Stimulated activated naive CD8-positive, alpha-beta T cell treated with anti-CD3 and anti-CD28 coated beads, Interleukin-15, amount 100 ng/mL, for 72 hours (primary cell): Measurements from ENCODE around the gene TBCEL.
"Not testable (repeated sequence)": the region's sequence is repeated elsewhere in the genome, so short reads cannot be mapped to it uniquely, and the experiment has no call there.

ENCODE experiments used
- ATAC-seq: fragments of 150-1000 bp; cut with Tn5 transposase; 2 replicates; pipeline ENCODE4 v1.10.0; 2021; ENCODE audit warnings: mild to moderate bottlenecking, moderate library complexity
- DNase-seq, 2 donors: peaks; one replicate each; pipeline ENCODE4 v3.0.0; 2021 to 2022
- H3K27ac Mint-ChIP-seq, 2 donors: one replicate each; pipeline ENCODE4 v1.8.0; 2022; ENCODE audit warnings: mild to moderate bottlenecking in 2 of 2, mixed read lengths in 2 of 2, moderate library complexity in 2 of 2
- H3K27me3 Mint-ChIP-seq: one replicate; pipeline ENCODE4 v1.8.0; 2022; ENCODE audit warnings: mixed read lengths
- H3K4me1 Mint-ChIP-seq: one replicate; pipeline ENCODE4 v1.8.0; 2022; ENCODE audit warnings: mild to moderate bottlenecking, mixed read lengths
- H3K4me3 Mint-ChIP-seq, 2 donors: one replicate each; pipeline ENCODE4 v1.8.0; 2022; ENCODE audit warnings: mild to moderate bottlenecking in 2 of 2, mixed read lengths in 2 of 2, moderate library complexity in 1 of 2
- H3K9me3 Mint-ChIP-seq, 2 donors: one replicate each; pipeline ENCODE4 v1.8.0; 2022; ENCODE audit warnings: mixed read lengths in 2 of 2

The TBCEL gene

GRCh38 chr11:121104312-121104762 lies 80.4 kb downstream of the TBCEL start:
- Mint-ChIP-seq H3K4me1 (no peaks in the 10 kb centered on the region), H3K4me3 (no peak overlapping the region), H3K27me3 (no peaks in the 10 kb centered on the region), H3K9me3 (no peaks in the 10 kb centered on the region), H3K27ac (no peak overlapping the region)
- ATAC-seq (no peak), DNase-seq (no peak)

DNA sequence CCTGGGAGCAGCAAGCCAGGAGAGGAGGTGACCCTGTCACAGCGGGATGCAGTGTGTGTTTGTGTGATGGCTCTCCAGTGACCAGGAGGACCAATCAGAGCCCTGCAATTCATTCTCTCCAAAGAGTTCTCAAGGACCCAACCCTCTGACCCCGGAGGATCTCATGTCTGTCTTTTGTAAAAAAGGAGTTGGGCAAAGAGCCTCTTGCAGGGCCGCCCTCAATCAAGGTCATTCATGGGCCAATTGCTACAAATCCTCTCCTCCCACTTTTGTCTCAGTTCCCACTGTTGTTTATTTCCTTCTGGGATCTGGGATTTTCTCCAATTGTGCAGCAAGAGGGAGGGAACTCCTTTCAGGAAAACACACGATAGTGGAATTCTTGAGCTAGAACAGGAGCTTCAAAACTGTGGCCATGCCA lies 81.2 kb downstream of the TBCEL start:
- Mint-ChIP-seq H3K27me3 (no peaks in the 10 kb centered on the region), H3K4me3 (no peak overlapping the region), H3K9me3 (no peaks in the 10 kb centered on the region), H3K4me1 (no peaks in the 10 kb centered on the region), H3K27ac (no peak overlapping the region)
- DNase-seq (no peak), ATAC-seq (no peak)

DNA sequence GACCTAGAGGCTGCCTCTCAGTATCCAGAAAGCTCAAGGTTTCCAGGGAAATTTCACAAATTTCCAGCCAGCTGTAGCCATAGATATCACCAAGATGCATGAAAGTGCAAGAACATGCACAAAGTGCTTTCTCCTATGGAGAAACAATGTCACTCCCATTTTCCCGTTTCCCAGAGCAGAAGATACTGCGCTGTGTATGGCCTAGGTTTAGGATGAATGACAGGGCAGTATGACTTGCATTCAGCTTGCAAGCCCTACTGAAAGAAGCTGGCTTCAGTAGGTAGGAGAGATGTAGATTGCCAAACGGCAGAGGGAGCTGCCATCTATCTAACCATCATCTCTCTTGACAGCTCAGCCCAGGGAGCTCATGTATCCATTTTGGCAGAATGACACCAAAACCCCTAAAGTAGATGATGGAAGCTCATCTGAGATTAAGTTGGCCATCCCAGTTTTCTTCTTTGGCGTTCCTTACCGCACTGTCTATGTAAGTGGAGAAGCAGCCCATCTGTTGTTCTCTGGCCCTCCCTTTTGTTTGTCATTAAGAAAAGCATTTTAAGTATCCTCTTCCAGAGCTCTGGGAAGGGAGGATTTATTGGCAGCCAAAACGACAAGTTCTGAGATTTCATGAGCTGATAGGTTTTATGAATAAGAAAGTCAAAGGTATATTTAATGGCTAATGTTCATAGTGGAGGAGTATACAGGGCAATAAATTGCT lies 81.7 kb downstream of the TBCEL start:
- ATAC-seq (no peak), DNase-seq (no peak)
- H3K4me3 Mint-ChIP-seq: no peak overlapping the region
- H3K9me3 Mint-ChIP-seq: no peaks in the 10 kb centered on the region
- no peaks in the 10 kb centered on the region for H3K4me1 Mint-ChIP-seq
- no peaks in the 10 kb centered on the region for H3K27me3 Mint-ChIP-seq
- H3K27ac Mint-ChIP-seq: no peak overlapping the region

DNA sequence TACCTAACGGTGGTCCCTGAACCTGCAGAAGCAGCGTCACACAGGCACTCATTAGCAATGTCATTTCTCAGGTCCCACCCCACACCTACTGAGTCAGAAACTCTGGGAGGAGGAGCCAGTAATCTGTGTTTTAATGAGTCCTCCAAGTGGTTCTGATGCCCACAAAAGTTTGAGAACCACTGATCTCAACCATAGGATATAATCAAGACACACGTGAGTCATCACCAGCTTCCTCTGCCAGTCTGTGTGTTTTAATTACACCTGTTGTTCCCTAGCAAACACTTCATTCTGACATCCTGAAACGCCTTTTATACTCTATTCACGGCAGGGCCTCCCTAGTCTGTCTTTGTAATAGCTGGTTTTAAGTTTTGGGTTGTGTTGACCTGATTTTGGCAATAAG lies 82.9 kb downstream of the TBCEL start:
- peak; percentile 48 for ATAC-seq
- no peak overlapping the region for H3K27ac Mint-ChIP-seq
- no peak for DNase-seq
- H3K9me3 Mint-ChIP-seq: no peaks in the 10 kb centered on the region
- no peak overlapping the region for H3K4me3 Mint-ChIP-seq
- H3K27me3 Mint-ChIP-seq: peaks cover 10% of the 10 kb centered on the region
- no peaks in the 10 kb centered on the region for H3K4me1 Mint-ChIP-seq

DNA sequence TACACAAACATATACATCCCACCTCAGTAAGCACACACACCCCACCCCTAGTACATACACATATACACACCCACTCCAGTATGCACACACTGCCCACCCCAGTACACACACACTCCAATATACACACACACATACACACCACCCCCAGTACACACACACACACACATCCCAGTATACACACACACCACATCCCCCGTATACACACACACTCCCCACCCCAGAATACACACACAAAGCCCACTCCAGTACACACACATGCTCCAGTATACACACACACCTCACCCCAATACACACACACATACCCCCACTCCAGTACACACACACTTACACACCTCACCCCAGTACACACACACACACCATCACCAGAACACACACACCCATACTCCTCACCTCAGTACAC lies 84.5 kb downstream of the TBCEL start:
- no peak overlapping the region for H3K27ac Mint-ChIP-seq
- H3K4me3 Mint-ChIP-seq: no peak overlapping the region
- ATAC-seq (no peak), DNase-seq (no peak)
- H3K9me3 Mint-ChIP-seq: no peaks in the 10 kb centered on the region
- H3K4me1 Mint-ChIP-seq: peaks cover 6% of the 10 kb centered on the region
- peaks cover 24% of the 10 kb centered on the region for H3K27me3 Mint-ChIP-seq

DNA sequence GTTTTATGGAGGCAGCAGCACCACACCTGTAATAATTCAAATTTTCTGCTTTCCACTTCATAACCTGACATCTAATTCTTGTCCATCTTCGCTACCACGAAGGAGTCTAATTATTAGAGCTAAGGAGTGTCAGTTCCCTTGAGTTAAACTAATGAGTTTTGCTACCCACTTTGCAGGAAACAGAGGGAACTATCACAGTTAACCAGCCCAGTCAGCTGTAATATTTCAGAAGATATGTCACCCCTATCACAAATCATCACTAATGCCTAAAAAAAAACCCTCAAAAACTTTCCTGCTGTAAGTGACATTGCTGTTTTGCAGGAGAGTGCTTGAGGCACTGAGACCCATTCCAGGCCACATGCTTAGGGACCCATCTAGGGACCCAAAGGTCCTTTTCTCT lies 85.6 kb downstream of the TBCEL start:
- ATAC-seq (no peak), DNase-seq (no peak)
- peaks cover 32% of the 10 kb centered on the region for H3K27me3 Mint-ChIP-seq
- H3K9me3 Mint-ChIP-seq: no peaks in the 10 kb centered on the region
- H3K4me3 Mint-ChIP-seq: no peak overlapping the region
- H3K4me1 Mint-ChIP-seq: peaks cover 6% of the 10 kb centered on the region
- no peak overlapping the region for H3K27ac Mint-ChIP-seq

DNA sequence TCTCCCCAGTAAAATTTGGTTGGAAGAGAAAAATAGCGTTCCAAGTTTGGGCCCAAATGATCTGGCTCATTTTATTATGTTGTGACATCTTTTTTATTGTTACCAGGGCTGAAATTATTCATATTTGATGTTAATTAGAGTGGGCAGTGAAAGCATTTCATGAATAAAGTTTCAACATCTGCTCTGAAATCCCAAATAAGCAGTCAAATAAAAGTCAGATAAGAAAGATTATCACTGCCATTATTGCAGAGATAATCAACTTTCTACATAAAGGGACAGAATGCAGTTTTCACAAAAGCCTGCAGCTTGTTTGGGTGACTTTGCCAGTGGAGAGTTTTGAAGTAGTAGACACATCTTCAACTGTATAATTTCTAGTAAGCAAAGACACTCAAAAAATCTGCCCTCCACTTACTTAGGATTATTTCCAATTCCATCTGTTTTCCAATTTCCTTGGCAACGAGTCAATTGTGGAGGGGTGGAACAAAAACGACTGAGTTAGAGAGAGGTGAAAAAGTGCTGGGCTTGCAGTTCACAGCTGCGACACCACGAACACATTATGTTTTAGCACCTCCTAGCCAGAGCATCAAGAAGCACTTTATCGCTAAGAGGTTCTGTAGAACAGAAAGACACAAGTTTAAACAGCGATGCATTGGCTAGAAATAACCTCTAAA lies 86.1 kb downstream of the TBCEL start:
- H3K4me1 Mint-ChIP-seq: peaks cover 6% of the 10 kb centered on the region
- H3K4me3 Mint-ChIP-seq: no peak overlapping the region
- no peaks in the 10 kb centered on the region for H3K9me3 Mint-ChIP-seq
- H3K27ac Mint-ChIP-seq: no peak overlapping the region
- DNase-seq: no peak
- peaks cover 32% of the 10 kb centered on the region for H3K27me3 Mint-ChIP-seq
- no peak for ATAC-seq

DNA sequence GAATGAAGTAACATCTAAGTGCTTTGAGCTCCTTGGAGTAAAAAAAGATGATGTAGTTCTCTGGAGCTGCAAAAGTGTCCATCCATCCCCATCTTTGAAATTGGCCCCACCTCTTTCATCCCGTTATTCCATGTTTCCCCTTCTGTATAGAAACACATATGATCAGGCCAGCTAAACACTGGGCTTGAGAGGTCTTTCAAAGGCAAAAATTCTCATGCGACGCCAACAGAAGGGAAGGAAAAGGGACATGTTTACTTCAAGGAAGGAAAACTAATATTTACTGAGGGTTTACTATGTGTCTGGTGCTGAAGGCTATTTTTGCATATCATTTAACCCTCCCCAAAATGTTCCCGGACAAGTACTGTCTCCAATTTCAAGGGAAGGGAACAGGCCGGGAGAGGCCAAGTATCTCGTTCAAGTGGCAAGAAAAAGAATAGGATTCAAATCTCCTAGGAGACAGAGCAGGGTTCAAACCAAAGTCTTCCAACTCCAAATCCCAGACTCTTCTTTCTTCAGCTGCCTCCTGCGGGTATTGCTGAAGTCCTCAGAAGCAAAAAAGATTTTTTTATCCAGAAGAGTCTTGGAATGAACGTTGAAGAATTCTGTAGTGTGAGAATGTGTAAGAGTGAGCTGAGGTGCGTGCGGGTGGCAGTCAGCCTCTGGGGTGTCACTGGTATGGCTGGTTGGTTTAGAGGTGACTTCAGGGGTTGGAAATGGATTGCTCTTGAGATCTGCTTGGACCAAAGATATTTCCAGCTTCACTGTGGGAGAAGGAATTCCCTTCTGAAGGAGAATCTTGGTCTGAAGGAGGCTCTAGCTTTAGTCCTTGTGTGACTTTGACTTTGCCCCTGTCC lies 87.2 kb downstream of the TBCEL start:
- Mint-ChIP-seq H3K27me3 (peaks cover 32% of the 10 kb centered on the region), H3K27ac (no peak overlapping the region), H3K9me3 (no peaks in the 10 kb centered on the region), H3K4me3 (no peak overlapping the region), H3K4me1 (peaks cover 6% of the 10 kb centered on the region)
- no peak for ATAC-seq
- no peak for DNase-seq

- peak; percentile 74 for ATAC-seq
- peak; percentile 24 to 33 for DNase-seq
- H3K27me3 Mint-ChIP-seq: peaks cover 32% of the 10 kb centered on the region
- no peak overlapping the region for H3K27ac Mint-ChIP-seq
- H3K4me3 Mint-ChIP-seq: no peak overlapping the region
- H3K9me3 Mint-ChIP-seq: no peaks in the 10 kb centered on the region
- H3K4me1 Mint-ChIP-seq: peaks cover 6% of the 10 kb centered on the region
These were observed 88.9 kb downstream of the TBCEL start for GRCh38 chr11:121112498-121113455.

GRCh38 chr11:121113611-121114010 lies 89.7 kb downstream of the TBCEL start:
- ATAC-seq: no peak
- H3K27me3 Mint-ChIP-seq: peaks cover 32% of the 10 kb centered on the region
- peaks cover 6% of the 10 kb centered on the region for H3K4me1 Mint-ChIP-seq
- no peak overlapping the region for H3K4me3 Mint-ChIP-seq
- H3K27ac Mint-ChIP-seq: no peak overlapping the region
- no peaks in the 10 kb centered on the region for H3K9me3 Mint-ChIP-seq
- no peak for DNase-seq

GRCh38 chr11:121115024-121115423 lies 91.1 kb downstream of the TBCEL start:
- H3K27ac Mint-ChIP-seq, H3K4me3 Mint-ChIP-seq, ATAC-seq, DNase-seq, H3K4me1 Mint-ChIP-seq, H3K9me3 Mint-ChIP-seq: not testable (repeated sequence)
- peaks cover 32% of the 10 kb centered on the region for H3K27me3 Mint-ChIP-seq

- ATAC-seq: no peak
- no peak overlapping the region for H3K4me3 Mint-ChIP-seq
- H3K4me1 Mint-ChIP-seq: no peaks in the 10 kb centered on the region
- no peak overlapping the region for H3K27ac Mint-ChIP-seq
- no peaks in the 10 kb centered on the region for H3K9me3 Mint-ChIP-seq
- peaks cover 12% of the 10 kb centered on the region for H3K27me3 Mint-ChIP-seq
- DNase-seq: no peak
These were observed 93.9 kb downstream of the TBCEL start for GRCh38 chr11:121117788-121118187.

- no peak overlapping the region for H3K27ac Mint-ChIP-seq
- no peaks in the 10 kb centered on the region for H3K27me3 Mint-ChIP-seq
- H3K4me1 Mint-ChIP-seq: no peaks in the 10 kb centered on the region
- ATAC-seq: no peak
- H3K4me3 Mint-ChIP-seq: no peak overlapping the region
- peaks cover 0 to 6% of the 10 kb centered on the region in 2 donors for H3K9me3 Mint-ChIP-seq
- no peak for DNase-seq
These were observed 95.5 kb downstream of the TBCEL start for GRCh38 chr11:121119440-121119839.

- Mint-ChIP-seq H3K9me3 (peaks cover 0 to 6% of the 10 kb centered on the region in 2 donors), H3K4me3 (no peak overlapping the region), H3K4me1 (no peaks in the 10 kb centered on the region), H3K27me3 (no peaks in the 10 kb centered on the region), H3K27ac (no peak overlapping the region)
- DNase-seq: no peak
- no peak for ATAC-seq
These were observed 98.4 kb downstream of the TBCEL start for GRCh38 chr11:121122328-121122727.

GRCh38 chr11:121123496-121124069 lies 99.7 kb downstream of the TBCEL start:
- DNase-seq (no peak), ATAC-seq (no peak)
- Mint-ChIP-seq H3K27ac (peak overlapping the region in 1 of 2 donors; percentile 5), H3K9me3 (peaks cover 0 to 6% of the 10 kb centered on the region in 2 donors), H3K27me3 (no peaks in the 10 kb centered on the region), H3K4me1 (no peaks in the 10 kb centered on the region), H3K4me3 (no peak overlapping the region)
